HG03521 (cell line): ENCODE data around the gene PHYKPL.
"Not testable (repeated sequence)": the region's sequence is repeated elsewhere in the genome, so short reads cannot be mapped to it uniquely, and the experiment has no call there.

Source experiments
- ATAC-seq: cut with Tn5 transposase; IDR thresholded peaks from one replicate; pipeline ENCODE4 v1.9.1; 2021; ENCODE audit warnings: mild to moderate bottlenecking, moderate library complexity; ENCODE audit not compliant: unreplicated experiment

The PHYKPL gene

GRCh38 chr5:178265746-178266145, 33.1 kb upstream of the PHYKPL start:
- ATAC-seq, result no peak

GRCh38 chr5:178264044-178264443, 31.4 kb upstream of the PHYKPL start:
- no peak for ATAC-seq

GRCh38 chr5:178261666-178262600, 29.3 kb upstream of the PHYKPL start:
- no peak for ATAC-seq

GRCh38 chr5:178259623-178260536, 27.3 kb upstream of the PHYKPL start:
- ATAC-seq, result no peak

- no peak for ATAC-seq
These were observed 25.0 kb upstream of the PHYKPL start for GRCh38 chr5:178257650-178258049.

GRCh38 chr5:178256746-178257145, 24.1 kb upstream of the PHYKPL start:
- ATAC-seq, result no peak

DNA sequence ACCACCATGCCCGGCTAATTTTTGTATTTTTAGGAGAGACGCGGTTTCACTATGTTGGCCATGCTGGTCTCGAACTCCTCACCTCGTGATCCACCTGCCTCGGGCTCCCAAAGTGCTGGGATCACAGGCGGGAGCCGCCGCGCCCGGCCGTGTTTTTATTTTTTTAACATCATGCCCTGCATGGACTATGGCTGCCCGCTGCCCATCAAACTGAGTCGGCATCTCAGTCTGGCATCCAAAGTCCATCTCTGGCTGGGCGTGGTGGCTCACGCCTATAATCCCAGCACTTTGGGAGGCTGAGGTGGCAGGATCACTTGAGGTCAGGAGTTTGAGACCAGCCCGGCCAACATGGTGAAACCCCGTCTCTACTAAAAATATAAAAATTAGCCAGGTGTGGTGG, 21.0 kb upstream of the PHYKPL start:
- not testable (repeated sequence) for ATAC-seq

DNA sequence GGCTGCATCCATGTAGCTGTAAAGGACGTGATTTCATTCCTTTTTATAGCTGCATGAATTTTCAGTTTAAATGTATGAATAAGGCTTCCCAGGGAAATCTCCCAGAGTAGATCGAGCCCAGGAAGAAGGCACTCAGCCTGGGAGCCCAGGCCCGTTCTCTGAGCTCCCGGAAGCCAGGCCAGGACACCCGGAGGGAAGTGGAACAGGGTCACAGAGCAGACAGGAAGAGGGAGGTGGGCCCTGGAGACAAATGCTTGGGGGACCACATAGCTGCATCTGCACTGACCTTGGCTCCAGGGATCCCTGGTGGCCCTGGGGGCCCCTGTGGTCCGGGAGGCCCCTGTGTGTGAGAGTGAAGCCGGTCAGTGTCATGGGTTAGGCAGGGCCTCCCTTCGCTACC, 19.7 kb upstream of the PHYKPL start:
- ATAC-seq, result no peak

DNA sequence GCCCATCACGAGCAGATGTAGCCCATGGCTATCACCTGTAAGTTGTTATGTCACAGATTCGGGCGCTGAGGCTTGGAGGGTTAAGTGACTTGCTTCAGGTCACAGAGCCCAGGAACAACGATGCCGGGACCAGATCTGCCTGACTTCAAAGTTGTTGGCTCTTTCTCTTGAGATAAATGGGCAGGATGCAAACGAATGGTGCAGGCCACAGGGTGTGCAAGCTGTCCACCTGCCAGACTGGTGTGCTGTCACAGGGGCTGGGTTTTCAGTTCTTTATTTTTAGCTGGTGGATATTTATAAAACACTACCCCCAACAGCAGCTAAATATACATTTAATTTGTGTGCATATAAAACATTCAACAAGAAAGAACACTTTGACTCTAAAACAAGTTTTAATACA, 17.7 kb upstream of the PHYKPL start:
- ATAC-seq, result no peak

DNA sequence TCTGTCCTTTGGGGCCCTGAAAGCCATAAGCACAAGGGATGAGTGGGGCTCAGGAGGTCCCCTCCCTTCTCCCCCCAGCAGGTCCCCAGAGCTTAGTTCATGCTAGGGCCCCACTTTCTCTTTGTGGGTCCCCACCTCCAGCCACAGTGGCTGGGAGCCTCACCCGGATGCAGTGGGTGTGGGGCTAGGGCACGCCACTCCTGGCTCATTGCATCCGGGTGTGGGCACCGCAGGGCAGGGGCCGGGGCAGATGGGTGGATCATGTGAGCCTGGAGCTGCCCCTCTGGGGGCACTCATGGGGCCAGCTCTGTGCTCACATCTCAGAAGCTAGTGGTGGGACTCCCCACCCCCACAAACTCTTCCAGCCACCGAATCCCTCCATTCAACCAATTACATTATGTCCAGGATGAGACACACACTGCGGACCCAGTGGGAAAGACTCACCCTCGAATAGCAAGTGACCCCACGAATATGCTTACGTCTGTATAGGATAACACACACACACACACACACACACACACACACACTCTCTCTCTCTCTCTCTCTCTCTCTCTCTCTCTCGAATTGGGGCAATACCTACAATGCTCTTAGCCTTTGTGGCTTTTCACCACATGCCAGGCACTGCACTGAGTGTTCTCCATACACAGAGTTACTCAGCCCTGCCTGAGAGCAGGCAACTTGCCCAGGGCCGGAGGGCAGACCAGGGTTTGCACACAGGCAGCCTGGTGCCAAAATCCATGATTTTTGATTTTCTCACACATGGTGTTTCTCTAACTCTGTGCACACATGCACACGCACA, 16.8 kb upstream of the PHYKPL start:
- ATAC-seq, result no peak

DNA sequence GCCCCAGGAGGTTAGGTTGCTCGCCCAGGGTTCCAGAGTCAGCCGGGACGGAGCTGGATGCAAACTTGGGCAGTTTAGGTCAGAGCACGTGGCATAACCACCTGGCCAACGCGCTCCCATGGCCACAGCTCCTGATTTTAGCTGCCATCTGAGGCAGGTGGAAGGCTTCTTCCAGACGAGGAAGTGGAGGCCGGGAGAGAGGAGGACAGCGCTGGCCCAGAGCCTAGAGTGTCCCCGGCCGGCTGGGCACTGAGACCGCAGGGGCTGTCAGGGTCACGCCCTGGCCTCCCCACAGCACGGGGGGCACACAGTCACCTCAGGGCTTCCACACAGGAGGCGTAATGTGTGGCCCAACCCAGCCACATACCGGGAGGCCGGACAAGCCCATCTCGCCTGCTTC, 16.1 kb upstream of the PHYKPL start:
- no peak for ATAC-seq

DNA sequence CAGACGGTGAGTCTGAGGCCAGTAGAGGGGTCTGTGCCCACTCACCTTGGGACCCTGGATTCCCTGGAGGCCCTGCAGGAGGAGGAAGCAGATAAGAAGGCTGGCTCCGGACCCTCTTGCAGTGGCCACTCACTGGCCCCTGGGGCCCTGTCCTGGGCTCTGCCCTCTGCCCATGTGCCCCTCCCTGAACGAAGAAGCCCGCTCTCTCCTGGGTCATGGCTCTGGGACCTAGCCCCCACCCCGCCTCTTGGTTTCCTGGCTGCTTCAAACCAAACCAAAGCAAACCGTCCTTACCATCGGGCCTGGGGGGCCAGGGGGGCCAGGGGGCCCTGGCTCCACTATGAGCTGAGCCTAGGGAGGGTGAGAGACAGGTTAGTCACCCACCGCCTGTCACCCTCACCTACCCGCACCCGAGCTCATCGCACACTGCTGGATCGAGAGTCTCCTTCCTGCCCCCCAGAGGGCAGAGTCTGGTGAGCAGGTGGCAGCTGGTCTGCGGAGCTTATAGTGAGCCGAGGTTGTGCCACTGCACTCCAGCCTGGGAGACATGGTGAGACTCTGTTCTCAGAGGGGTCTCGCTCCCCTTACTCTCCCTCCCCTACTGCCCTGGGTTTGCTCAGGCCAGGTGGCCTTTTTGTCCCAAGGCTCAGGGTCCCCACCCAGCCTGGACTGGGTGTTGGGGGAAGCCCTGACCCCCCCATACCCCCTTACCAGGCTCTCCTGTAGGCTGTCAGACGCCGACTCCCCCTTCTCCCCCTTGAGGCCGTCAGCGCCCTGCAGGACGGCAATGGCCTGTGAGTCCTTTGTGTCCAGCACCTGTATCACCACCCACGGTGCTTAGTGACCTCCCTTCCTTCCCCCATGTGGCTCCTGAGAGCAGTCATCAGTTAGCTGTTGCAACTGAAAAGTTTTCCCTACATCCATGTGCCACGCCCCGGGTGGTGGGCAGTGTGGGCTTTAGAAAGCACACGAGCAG, 15.2 kb upstream of the PHYKPL start:
- ATAC-seq, result no peak

DNA sequence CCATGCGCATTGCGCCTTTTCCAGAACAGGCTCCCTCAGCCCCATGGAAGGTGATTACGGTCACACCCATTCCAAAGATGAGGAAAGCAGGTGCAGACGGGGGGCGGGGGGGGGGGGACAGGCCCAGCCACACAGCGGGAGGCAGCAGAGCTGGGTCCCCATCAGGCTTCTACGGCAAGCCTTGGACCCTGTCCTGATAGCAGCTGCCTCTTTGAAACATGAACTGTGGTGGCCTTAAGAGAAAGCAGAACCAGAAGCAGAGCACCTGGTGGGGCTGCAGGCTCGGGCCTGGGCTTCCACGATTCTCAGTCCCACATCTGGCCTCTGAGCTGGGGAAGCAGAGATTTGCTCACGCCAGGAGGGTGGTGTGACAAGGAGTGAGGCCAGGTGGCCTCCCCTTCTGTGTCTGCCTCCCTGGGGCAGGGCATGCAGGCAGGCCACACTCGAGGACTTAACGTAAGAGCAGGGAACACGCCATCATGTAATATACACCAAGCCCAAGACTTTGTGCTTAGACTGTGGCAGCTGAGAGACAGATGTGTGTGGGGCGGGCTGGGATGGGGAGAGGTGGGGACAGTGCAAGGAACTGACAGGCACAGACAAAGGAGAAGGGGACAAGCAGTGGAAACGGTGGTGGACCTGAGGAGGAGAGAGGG, 14.2 kb upstream of the PHYKPL start:
- ATAC-seq, result no peak

- no peak for ATAC-seq
These were observed 12.8 kb upstream of the PHYKPL start for GRCh38 chr5:178245389-178245788.

- ATAC-seq, result no peak
These were observed 12.0 kb upstream of the PHYKPL start for GRCh38 chr5:178244576-178244975.

DNA sequence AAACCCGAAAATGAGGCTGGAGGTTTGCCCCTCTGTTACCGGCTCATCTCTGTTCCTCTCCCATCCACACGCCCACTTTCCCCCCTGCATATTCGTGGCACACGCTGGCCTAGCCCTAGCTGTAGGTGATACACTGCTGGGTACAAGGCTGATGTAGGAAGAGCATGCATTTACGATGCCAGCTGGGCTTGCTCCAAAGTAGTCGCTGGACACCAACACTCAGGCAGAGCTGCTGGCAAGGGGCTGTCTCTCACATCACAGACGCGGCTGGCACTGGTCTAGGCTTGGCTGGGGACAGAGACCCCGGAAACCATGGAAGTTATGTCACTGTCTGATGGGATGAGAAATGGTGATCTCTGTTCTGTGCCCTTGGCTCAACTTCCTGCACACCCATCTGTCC, 9.8 kb upstream of the PHYKPL start:
- no peak for ATAC-seq

GRCh38 chr5:178241688-178242231, 9.2 kb upstream of the PHYKPL start:
- no peak for ATAC-seq

DNA sequence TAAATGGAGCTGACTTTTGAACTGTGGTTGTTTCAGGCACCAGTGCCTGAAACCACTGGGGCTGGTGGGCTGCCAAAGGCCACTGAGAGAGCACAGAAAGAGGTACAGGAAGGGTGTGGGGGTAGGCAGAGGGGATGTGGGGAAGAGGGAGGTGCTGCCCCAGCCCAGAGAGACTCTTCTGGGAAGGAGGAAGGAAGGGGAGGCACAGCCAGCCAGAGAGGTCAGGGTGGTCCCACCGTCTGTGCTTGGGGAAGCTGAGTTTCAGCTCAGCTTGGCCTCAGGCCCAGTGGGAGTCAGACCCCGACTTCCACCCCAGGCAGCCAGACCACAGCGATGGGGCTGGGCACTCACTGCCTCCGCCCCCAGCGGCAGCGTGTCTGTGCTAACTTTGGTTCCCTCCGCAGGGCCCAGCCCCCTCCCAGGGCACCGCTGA, 8.6 kb upstream of the PHYKPL start:
- no peak for ATAC-seq

GRCh38 chr5:178240766-178241165, 8.2 kb upstream of the PHYKPL start:
- ATAC-seq, result no peak
